Muscle of leg (tissue), 9 donors: ENCODE results near the gene CYTL1. TPM values are rescaled to one million over a fixed set of nuclear protein-coding genes. Genes with fewer than 3 reads are reported as not detected.

Experiments
- polyA plus RNA-seq, 8 donors: library from polyadenylated mRNA; unstranded; fragments of 120-200 nt; gene quantifications; one replicate each; pipeline versions ENCODE4 v1.2.1 to v1.2.3, GENCODE V29; 2013; ENCODE audit warnings: inconsistent platforms in 1 of 8, low replicate concordance in 1 of 8; ENCODE audit not compliant: insufficient read length in 8 of 8, insufficient read depth in 1 of 8
- total RNA-seq: library from RNA; stranded (reverse); fragments of 120-200 nt; gene quantifications from one replicate; pipeline ENCODE4 v1.2.4, GENCODE V29; 2013

Gene CYTL1
- total and polyA plus RNA-seq, 9 donors, result 5.0 to 39.5 (median 10.6) TPM

Other genes starting within 250 kb of the CYTL1 start
- gene MSX1, start 159.8 kb downstream of the CYTL1 start, total RNA-seq, result 1.5 TPM
- gene MSX1, start 159.8 kb downstream of the CYTL1 start, polyA plus RNA-seq, result 1 to 10 TPM; 1.3 to 2.8 (median 2.0) TPM
- 3.8 TPM for gene STK32B, start 32.0 kb upstream of the CYTL1 start, total RNA-seq
- gene STK32B, start 32.0 kb upstream of the CYTL1 start, polyA plus RNA-seq, result 10 to 100 TPM in 2 of 8 donors, 1 to 10 TPM in 6; 5.1 to 12.5 (median 6.3) TPM